Hematopoietic multipotent progenitor cell treated with erythropoietin and hydrocortisone succinate and interleukin-3 and kit ligand, for 8 days (in vitro differentiated cells): ENCODE results near the gene DOCK8.

Source experiments
- DNase-seq: peaks from one replicate; pipeline ENCODE4 v3.0.0-alpha.2; 2015

The DOCK8 gene

GRCh38 chr9:469672-470551 is 255.2 kb downstream of the DOCK8 start:
- DNase-seq, result peak; percentile 91

- peak; percentile 14 for DNase-seq
Observed at GRCh38 chr9:470552-471194, 256.0 kb downstream of the DOCK8 start.

GRCh38 chr9:471320-471719 is 256.7 kb downstream of the DOCK8 start:
- DNase-seq, result no peak

- no peak for DNase-seq
Observed at GRCh38 chr9:472479-473075, 257.9 kb downstream of the DOCK8 start.

DNA sequence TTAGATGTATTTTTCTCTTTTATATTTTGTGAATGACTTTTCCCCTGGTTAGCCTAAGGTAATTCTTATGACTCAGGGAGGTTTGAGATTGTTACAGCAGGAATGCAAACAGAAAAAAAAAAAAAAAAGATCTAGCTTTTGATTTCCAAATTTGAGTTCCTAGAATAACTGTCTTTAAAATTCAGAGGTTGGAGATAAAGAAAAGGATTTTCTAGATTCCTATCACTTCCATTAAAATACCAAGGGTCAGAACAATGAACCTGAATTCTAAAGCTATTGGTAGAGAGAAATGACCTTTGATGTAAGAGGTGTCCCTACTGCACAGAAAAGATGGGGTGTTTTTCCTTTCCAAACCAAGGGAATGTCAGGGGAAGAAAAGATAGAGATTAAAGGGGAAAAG is 262.5 kb downstream of the DOCK8 start:
- no peak for DNase-seq

DNA sequence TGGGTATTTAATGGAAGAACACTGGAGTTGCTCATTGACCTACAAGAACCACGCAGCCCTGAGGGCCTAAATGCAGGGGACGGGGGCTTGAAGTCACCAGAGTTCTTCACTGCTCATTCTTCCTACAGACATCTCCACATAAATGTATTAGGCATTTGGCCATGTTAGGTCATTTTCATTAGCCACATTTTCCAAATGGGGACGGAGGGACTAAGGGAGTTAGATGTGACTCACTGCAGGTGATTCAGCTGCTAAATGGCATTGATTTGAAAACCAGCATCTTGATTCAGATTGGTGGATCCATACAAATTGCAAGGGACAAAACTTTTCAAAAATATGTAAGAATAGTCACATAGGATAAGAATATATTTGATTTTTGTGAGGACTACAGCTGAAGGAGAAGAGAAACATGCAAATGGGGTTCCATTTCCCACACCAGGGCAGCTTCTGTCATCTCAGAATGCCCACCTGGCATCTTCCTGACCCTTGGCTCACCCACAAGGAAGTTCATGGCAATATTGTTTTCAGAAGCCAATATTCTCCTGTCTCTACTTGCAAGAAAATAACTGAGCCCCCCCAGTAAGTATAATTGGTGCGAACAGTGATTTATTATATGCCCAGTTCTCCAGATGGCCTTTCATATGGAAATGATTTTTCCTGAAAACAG is 264.8 kb downstream of the DOCK8 start:
- DNase-seq, result no peak

DNA sequence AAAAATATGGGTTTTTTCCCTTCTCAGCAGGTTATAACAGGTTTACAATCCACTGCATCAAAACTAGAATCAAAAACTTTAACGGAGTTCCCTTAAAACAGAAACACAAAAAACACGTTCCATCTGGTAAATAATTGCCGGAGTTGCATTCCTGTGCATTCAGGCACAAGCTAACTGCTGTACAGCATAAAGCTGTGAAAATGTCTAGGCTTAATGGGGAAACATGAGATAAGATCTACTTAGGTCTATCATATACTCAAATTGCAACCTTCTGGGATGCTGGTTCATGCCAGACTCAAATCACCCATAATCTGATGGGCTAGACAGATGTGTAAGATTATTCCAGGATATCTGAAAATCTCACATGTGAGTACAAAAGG is 265.3 kb downstream of the DOCK8 start:
- no peak for DNase-seq

DNA sequence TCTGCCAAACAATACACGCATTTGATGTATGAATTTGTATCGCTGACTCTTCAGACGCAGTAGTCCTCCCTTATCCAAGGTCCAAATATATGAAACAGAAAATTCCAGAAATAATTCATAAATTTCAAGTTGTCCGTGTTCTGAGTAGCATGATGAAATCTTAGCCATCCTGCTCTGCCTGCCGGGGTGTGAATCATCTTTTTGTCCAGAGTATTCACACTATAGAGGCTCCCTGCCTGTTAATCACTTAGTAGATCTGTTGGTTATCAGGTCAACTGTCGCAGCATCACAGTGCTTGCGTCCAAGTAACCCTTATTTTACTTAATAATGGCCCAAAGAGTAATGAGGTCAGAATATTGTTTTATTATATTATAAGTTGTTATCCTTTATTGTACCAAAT is 268.1 kb downstream of the DOCK8 start:
- no peak for DNase-seq

GRCh38 chr9:486156-486555 is 271.5 kb downstream of the DOCK8 start:
- no peak for DNase-seq

DNA sequence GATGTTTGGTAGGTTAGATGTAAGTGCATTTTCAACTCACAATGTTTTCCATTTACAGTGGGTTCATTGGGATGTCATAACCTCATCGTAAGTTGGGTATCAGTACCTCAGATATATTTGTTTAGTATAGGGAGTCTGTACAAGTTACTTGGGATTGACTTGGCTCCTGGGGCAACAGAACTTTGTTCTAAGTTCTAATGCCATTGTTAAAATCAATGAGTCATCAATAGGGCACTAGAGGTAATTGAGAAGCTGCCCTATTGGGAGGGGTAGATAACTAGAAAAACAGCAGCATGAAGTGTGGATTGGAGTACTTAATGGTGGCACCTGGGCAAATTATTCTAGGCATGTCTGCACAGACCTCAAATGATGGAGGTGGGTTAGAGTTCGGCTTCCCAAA is 272.8 kb downstream of the DOCK8 start:
- no peak for DNase-seq

GRCh38 chr9:488448-488847 is 273.8 kb downstream of the DOCK8 start:
- DNase-seq, result no peak

DNA sequence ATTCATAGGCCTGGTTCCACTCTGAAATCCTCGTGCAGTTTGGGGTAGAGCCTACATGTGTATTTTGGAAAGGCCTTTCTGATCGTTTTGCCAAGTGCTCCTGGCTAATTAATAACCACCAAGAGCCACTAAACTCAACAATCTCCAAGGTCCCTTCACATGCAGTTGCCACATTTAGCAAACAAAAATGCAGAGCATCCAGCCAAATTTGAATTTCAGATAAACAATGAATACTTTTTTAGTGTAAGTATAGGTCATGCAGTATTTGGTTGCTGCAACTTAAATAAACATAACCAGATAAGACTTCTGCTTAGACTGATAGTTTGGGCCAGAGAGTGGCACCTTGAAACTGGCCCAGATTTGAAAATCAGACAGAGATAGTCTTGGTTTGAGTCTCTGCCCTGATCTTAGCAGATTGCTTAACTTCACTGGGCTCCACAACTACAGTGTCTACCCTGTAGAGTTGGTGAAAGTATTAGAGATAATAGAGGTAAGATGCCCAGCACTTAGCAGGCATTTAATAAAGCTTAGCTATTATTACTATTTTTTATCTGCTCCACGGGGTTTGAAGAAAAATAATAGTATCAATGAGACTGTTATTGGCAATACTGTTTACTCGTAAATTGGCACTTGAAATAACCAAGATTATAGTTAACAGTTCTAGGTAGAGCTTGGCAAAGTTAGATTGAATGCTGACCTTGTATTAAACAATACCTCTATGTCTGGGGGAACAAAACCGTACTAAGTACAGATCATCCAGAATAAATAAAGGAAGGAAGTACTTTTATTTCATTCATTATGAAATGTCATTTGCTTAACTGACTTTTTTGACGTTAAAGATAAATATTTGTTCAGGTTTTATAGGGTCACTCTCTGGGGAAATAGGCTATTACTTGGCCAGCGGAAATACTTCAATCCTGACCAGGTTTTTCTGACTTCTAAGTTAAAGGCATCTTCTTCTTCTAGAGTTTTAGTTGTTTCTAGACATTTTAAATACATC is 274.8 kb downstream of the DOCK8 start:
- DNase-seq, result no peak

DNA sequence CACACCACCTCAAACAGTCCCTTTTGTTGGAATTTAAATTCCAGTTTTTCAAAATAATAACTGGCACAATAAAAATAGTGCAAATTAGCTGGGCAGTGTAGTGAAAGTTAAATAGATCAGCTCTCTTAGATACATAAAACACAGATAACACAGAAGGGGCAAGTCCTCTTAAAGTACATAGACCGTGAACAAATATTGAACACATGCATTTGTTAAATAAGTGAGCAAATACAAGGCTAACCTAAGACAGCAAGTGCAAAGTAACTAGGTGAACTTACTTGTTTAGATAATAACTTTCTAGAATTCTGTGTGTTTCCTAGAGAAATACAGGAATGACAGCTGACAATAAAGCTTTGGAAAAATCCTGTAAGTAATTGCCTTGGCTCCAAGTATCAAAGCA is 280.1 kb downstream of the DOCK8 start:
- DNase-seq, result no peak

GRCh38 chr9:495739-496138 is 281.1 kb downstream of the DOCK8 start:
- DNase-seq, result no peak

- DNase-seq, result no peak
Observed at GRCh38 chr9:503326-503725, 288.7 kb downstream of the DOCK8 start.

DNA sequence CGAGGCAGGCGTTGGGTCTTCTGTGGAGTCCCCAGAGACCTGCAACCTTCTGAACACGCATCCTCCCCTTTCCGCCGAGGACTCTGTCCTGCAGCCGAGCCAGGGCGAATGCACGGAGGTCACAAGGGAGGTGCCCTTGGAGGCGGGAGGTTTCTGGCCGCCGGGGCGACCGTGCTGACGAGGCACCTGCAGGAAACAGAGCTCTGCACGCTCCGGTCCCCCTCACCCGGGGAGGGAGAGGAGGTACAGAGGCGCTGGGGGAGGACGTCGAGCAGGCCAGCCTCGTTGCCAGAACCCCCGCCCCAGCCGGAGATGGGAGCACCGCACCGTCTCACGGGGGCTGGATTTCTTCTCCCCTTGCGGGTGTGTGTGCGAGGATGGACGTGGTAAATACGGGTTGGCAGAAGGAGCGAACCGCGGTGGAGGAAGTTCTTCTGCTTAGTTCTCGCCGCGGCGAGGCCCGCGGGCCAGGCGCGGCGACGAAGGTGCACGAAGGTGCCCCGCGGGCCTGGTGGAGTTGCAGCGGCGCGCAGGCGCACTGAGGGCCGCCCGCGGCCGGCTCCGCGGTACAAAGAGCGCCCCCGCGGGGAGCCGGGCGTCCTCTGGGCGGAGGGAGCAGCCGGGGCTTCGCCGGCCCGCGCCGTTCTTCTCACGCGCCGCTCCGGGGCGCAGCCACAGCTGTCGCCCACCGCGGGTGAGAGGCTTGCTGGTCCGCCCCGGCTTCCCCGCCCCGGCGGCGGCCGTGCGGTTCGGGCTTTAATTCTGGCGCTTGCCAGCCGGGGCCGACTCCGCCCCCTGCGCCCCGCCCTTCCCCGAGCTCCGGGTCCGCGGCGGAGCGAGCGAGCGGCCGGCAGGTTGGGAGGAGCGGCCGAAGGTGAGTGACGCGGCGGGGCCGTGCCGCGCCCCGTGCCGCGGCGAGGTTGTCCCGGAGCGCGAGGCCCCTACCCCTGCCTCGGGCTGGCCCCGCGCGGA is 289.5 kb downstream of the DOCK8 start, which contains the start of gene KANK1:
KANK1 (plus strand) TSS at position 815 of the 972 bp plus-strand sequence.
- DNase-seq, result peak; percentile 63

GRCh38 chr9:504921-505740 is 290.5 kb downstream of the DOCK8 start:
- DNase-seq, result no peak

GRCh38 chr9:505741-506059 is 291.0 kb downstream of the DOCK8 start:
- DNase-seq, result no peak

- no peak for DNase-seq
Observed at GRCh38 chr9:506281-506680, 291.6 kb downstream of the DOCK8 start.

DNA sequence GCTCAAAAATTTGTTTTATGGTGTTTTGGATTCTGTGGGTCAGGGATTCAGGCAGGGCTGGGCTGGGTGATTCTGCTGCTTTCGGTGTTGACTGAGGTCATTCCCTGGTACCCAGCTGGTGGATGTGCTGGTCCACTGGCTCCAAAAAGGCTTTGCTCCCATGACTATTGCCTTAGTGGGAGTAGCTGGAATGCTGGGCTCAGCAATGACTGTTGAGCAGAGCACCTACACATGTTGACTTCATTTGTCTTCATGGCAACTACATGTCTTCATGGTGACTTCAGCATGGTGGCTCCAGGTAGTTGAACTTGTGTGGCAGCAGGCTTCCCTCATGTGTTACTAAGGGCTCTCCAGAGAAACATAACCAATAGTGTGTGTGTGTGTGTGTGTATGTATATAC is 297.2 kb downstream of the DOCK8 start:
- no peak for DNase-seq
